Muscle of leg (tissue), 11 donors: ENCODE data around the gene ADAR. TPM values are rescaled to one million over a fixed set of nuclear protein-coding genes. Genes with fewer than 3 reads are reported as not detected.
A peak's percentile ranks its signal among the peaks of the same experiment; 100 is the strongest.

Source experiments
- DNase-seq: peaks from one replicate; pipeline ENCODE4 v3.0.0; 2013
- H3K27ac ChIP-seq: one replicate; pipeline ENCODE4 v1.5.1; 2013; ENCODE audit warnings: mild to moderate bottlenecking, low read length, control low read depth
- H3K27me3 ChIP-seq: one replicate; pipeline ENCODE4 v1.6.1; 2013; ENCODE audit warnings: low read length; ENCODE audit not compliant: control insufficient read depth, insufficient read depth
- H3K36me3 ChIP-seq: one replicate; pipeline ENCODE4 v1.6.1; 2013; ENCODE audit warnings: low read length; ENCODE audit not compliant: control insufficient read depth, insufficient read depth
- H3K4me1 ChIP-seq: one replicate; pipeline ENCODE4 v1.6.1; 2013; ENCODE audit warnings: low read length; ENCODE audit not compliant: control insufficient read depth, insufficient read depth
- H3K4me3 ChIP-seq: one replicate; pipeline ENCODE4 v1.5.1; 2013; ENCODE audit warnings: low read length, control low read depth
- H3K9me3 ChIP-seq: replicated peaks from 2 replicates; pipeline ENCODE4 v1.6.1; 2013; ENCODE audit warnings: low read depth, low read length; ENCODE audit not compliant: control insufficient read depth
- WGBS: methylation state at CpG from one replicate; pipeline ENCODE4 v1.1.5; 2013; ENCODE audit warnings: missing lambda C conversion rate; ENCODE audit not compliant: insufficient coverage; 5-methylcytosine and 5-hydroxymethylcytosine counted together
- polyA plus RNA-seq, 8 donors: library from polyadenylated mRNA; unstranded; fragments of 120-200 nt; gene quantifications; one replicate each; pipeline versions ENCODE4 v1.2.1 to v1.2.3, GENCODE V29; 2013; ENCODE audit warnings: inconsistent platforms in 1 of 8, low replicate concordance in 1 of 8; ENCODE audit not compliant: insufficient read length in 8 of 8, insufficient read depth in 1 of 8
- total RNA-seq: library from RNA; stranded (reverse); fragments of 120-200 nt; gene quantifications from one replicate; pipeline ENCODE4 v1.2.4, GENCODE V29; 2013

The ADAR gene
- total and polyA plus RNA-seq, 9 donors: 38.6 to 71.9 (median 52.6) TPM

DNA sequence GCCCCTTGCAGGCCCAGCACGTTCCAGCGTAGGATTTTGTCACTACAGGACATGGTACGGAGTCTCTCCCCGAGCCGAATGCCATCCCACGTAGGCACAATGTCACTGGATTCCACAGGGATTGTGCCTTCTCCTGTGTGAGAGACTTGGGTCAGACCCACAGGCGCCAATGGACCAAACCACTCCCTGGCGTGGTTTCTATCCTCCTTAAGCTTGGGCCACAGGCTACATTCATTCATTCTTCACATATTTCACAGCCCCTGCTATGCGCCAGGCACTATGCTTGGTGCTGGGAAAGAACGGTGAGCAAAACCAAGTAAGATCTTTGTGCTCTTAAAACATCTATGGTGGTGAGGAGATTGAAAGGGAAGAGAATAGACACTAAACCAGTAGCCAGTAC lies 21.8 kb downstream of the ADAR start:
- Histone ChIP-seq H3K4me1 (peaks cover 10% of the 10 kb centered on the region), H3K27me3 (no peaks in the 10 kb centered on the region), H3K4me3 (no peak overlapping the region), H3K9me3 (no peaks in the 10 kb centered on the region), H3K36me3 (peaks cover 97% of the 10 kb centered on the region), H3K27ac (no peak overlapping the region)
- whole genome bisulfite sequencing: 92% methylated on average over 7 of the region's 10 CpGs
- DNase-seq: no peak

DNA sequence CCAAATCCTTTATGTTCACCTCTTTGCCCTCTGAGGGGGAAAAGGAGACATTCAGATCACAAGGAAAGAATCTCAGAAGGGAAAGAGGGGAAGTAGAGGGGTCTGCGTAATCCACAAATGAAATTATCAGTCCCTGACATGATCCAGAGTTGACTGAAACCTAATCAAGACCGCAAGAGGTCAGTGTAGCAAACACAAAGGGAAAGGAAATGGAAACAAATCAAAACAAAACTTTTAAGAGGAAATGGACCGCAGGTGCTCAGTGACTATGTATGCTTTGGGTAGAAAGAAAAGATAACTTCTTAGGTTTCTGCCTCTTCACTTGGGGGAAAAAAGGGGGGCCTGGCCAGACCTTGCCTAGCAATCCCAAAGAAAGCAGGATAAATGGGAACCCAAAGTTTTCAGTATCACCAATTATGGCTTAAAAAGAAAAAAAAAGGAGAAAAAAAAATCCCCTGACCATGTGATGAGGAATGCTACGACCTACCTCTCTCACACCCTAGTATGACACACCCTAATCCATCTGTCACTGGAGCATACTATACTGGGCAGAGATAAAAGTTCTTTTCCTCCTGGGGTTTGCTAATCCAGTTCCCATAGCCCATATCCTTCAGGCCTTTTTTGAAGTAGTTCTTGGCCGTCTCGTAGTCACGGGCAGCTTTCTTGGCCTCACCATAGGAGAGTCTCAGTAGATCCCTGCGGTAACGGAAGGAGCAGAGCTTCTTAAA lies 23.6 kb downstream of the ADAR start:
- H3K4me3 ChIP-seq: no peak overlapping the region
- peaks cover 98% of the 10 kb centered on the region for H3K36me3 ChIP-seq
- WGBS: 93% methylated on average over 5 of the region's 9 CpGs
- DNase-seq: no peak
- no peak overlapping the region for H3K27ac ChIP-seq
- no peaks in the 10 kb centered on the region for H3K27me3 ChIP-seq
- H3K9me3 ChIP-seq: no peaks in the 10 kb centered on the region
- H3K4me1 ChIP-seq: peaks cover 12% of the 10 kb centered on the region

DNA sequence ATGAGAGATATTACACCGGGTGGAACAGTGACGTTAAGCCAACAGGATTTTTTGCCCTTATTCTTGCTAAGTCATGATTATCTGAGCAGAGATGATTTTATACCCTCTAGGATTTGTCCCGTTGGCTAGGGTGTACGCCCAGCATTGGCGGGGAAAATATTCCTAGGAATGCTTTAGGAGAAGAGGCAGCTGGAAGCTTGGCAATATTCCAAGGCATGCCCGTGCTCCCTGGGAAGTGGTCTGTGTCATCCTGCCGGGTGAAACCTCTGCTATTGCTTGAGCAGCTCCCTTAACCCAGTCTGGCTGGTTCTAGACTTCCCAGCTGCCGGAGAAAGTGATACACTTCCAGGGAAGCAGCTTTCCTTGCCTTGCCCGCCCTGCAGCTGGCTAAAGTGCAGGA lies 24.2 kb downstream of the ADAR start:
- peak; percentile 55 for DNase-seq
- WGBS: 60% methylated on average over 8 of the region's 9 CpGs

DNA sequence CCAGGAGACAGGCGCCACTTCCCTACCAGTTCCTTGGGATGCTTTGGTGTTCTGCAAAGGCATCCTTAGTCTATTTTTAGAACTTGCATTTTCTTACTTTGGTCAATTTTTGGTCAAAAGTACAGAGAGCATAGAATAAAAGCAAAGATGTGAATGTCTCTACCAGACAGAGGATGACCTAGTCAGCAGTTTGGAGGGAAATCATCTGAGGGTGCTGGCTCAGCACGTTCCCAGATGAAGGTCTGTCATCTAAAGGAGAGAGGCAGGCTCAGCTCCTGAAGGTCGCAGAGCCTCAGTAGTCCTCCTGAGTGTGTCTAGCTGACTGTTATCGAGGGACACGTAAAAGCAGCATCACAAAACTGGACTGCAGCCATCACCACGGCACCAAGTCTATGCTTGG lies 25.1 kb downstream of the ADAR start:
- peaks cover 98% of the 10 kb centered on the region for H3K36me3 ChIP-seq
- no peaks in the 10 kb centered on the region for H3K9me3 ChIP-seq
- H3K27ac ChIP-seq: no peak overlapping the region
- no peaks in the 10 kb centered on the region for H3K27me3 ChIP-seq
- WGBS: 85% methylated on average over 5 of the region's 6 CpGs
- DNase-seq: no peak
- peaks cover 28% of the 10 kb centered on the region for H3K4me1 ChIP-seq
- no peak overlapping the region for H3K4me3 ChIP-seq

More for the DNA sequence above, 24.2 kb downstream of the ADAR start:
- H3K9me3 ChIP-seq: no peaks in the 10 kb centered on the region
- H3K27me3 ChIP-seq: no peaks in the 10 kb centered on the region
- H3K4me3 ChIP-seq: no peak overlapping the region
- H3K27ac ChIP-seq: no peak overlapping the region
- H3K36me3 ChIP-seq: peaks cover 98% of the 10 kb centered on the region
- H3K4me1 ChIP-seq: peaks cover 19% of the 10 kb centered on the region

DNA sequence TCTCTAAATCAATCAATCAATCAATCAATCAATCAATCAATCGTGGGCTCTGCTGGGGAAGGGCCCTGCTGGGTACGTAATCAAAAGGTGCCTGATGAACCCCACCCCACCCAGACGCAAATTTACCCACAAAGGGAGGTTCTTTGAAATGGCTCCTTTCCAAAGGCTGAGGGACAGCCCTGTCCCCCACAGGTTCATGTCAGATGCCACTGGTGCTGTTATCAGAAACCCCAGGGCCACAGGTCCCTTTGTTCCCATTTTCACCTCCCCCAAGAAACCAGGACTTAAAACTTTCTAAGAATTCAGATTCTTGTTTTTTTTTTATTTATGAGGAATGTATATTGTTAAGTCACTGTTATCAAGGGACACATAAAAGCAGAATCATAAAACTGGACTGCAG lies 26.2 kb downstream of the ADAR start:
- H3K4me1 ChIP-seq: peaks cover 39% of the 10 kb centered on the region
- H3K36me3 ChIP-seq: peaks cover 91% of the 10 kb centered on the region
- WGBS: 76% methylated on average over 3 of the region's 3 CpGs
- no peak for DNase-seq
- H3K4me3 ChIP-seq: no peak overlapping the region
- H3K9me3 ChIP-seq: no peaks in the 10 kb centered on the region
- H3K27me3 ChIP-seq: no peaks in the 10 kb centered on the region
- H3K27ac ChIP-seq: no peak overlapping the region

DNA sequence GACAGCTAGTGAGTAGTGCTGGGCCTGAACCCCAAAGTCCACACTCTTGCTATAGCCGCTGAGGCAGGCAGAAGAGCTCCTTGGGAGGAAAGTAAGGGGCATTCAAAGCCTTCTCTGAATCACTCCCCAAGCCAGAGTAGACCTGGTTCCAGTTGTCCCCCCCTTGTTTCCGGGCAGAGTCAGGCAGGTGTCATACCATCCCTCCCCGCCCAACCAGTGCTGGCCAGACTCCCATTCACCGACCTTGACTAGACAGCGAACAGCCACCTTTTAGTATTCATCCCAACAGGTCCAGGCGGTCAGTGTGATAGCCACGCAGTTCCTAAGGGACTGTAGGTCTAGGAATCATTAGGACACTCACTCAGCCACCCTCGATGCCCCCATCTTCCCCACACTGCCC lies 28.6 kb downstream of the ADAR start:
- DNase-seq: no peak
- Histone ChIP-seq H3K4me1 (peaks cover 60% of the 10 kb centered on the region), H3K27me3 (no peaks in the 10 kb centered on the region), H3K9me3 (no peaks in the 10 kb centered on the region), H3K4me3 (no peak overlapping the region), H3K27ac (no peak overlapping the region), H3K36me3 (peaks cover 67% of the 10 kb centered on the region)
- 91% methylated on average over 7 of the region's 8 CpGs for WGBS

DNA sequence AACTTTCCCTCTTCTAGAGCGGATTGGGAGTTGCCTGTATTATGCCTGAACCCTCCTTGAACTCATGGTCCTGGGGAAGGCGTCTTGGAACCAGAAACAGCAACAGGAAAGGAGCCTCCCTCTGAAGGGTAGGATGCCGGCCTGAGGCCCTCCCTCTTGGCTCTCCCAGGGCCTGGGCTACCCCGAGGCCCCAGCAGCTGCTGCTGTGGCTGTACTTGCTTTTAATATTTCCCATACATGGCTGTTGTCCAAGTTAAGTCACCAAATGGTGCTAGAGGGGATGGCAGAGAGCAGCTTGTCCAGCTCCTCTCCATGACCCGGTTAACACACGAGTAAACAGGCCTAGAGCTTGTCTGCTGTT lies 29.9 kb downstream of the ADAR start:
- H3K36me3 ChIP-seq: peaks cover 54% of the 10 kb centered on the region

DNA sequence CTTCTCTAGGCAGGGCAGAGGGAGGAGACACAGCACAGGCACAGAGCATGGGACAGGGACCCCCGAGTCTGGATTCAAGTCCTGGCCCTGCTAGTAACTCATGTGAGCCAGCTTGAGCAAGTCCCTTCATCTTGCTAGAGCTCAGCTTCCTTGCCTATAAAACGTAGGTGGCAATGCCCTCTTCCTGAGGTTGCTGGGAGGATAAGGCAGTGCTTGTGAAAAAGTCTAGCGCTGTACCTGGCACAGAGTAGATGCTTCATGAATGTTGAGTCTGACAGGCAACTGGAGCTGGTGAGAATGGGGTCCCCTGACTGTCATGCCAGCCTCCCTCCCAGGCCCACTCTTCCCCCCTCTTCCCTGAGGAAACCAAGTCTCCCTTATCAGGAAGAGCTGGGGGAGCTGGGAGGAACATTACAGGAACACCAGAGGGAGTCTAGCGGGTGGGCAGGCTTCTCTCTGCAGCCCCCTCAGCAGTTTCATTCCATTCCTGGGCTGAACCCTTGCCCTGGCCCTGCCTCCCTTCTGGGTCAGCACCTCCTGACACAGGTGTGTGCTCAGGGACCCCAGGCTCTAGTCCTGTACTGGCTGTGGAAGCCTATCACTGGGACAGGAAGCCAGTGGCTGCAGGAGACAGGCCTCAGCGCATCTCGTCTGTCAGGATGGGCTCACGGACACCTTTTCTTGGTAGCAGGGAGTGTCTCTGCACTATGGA lies 30.5 kb downstream of the ADAR start:
- 64% methylated on average over 3 of the region's 7 CpGs for WGBS

More for the DNA sequence above, 29.9 kb downstream of the ADAR start:
- Histone ChIP-seq H3K27ac (peak overlapping the region; percentile 69), H3K4me3 (no peak overlapping the region), H3K4me1 (peaks cover 55% of the 10 kb centered on the region), H3K9me3 (no peaks in the 10 kb centered on the region), H3K27me3 (no peaks in the 10 kb centered on the region)
- 21% methylated on average over 4 of the region's 6 CpGs for WGBS
- DNase-seq: peak; percentile 76

DNA sequence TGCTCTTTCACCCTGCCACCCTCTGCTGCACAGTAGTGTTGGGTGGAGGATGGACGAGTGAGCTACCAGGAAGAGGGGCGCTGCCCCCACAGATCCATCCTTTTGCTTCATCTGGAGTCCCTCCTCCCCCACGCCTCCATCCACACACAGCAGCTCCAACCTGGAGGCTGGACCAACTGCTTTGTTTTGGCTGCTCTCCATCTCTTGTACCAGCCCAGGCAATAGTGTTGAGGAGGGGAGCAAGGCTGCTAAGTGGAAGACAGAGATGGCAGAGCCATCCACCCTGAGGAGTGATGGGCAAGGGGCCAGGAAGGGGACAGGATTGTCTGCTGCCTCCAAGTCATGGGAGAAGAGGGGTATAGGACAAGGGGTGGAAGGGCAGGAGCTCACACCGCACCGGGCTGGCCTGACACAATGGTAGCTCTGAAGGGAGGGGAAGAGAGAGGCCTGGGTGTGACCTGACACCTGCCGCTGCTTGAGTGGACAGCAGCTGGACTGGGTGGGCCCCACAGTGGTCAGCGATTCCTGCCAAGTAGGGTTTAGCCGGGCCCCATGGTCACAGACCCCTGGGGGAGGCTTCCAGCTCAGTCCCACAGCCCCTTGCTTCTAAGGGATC lies 31.9 kb downstream of the ADAR start:
- Histone ChIP-seq H3K4me3 (no peak overlapping the region), H3K27me3 (peaks cover 2% of the 10 kb centered on the region), H3K36me3 (peaks cover 35% of the 10 kb centered on the region), H3K4me1 (peaks cover 55% of the 10 kb centered on the region), H3K9me3 (no peaks in the 10 kb centered on the region), H3K27ac (no peak overlapping the region)
- no peak for DNase-seq
- WGBS: 76% methylated on average over 5 of the region's 8 CpGs

More for the DNA sequence above, 30.5 kb downstream of the ADAR start:
- Histone ChIP-seq H3K36me3 (peaks cover 48% of the 10 kb centered on the region), H3K9me3 (no peaks in the 10 kb centered on the region), H3K27me3 (no peaks in the 10 kb centered on the region), H3K4me3 (no peak overlapping the region), H3K27ac (peak overlapping the region; percentile 69), H3K4me1 (peaks cover 55% of the 10 kb centered on the region)
- DNase-seq: no peak

DNA sequence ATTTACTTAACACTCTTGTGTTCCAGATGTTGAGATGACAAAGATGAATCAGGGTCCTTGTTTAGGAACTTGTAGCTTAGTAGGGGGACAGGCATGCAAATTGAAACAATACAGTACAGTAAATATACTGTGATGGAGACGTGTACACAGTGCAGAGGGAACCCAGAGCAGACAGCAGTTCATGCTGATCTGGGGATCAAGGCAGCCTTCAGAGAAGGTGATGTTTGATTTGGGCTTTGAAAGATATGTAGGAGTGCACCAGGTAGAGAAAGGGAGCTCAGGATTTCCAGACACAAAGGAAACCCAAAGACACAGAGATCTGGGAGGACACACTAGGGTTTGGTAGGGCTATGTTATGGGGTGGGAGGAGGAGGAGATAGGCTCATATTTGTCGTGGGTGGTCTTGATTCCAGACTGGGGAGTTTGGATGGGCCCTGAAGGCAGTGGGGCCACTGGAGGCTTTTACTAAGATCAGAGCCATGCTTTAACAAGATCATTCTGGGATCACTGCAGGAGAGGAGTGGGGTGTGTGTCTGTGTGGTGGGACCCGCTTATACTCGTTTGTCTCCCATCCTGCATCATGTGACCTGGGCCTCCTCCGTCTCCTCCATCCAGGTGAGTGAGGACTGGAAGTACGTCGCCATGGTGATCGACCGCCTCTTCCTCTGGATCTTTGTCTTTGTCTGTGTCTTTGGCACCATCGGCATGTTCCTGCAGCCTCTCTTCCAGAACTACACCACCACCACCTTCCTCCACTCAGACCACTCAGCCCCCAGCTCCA lies 32.6 kb downstream of the ADAR start:
- no peak for DNase-seq
- H3K27ac ChIP-seq: no peak overlapping the region
- no peak overlapping the region for H3K4me3 ChIP-seq
- H3K4me1 ChIP-seq: peaks cover 55% of the 10 kb centered on the region
- peaks cover 29% of the 10 kb centered on the region for H3K36me3 ChIP-seq
- H3K9me3 ChIP-seq: no peaks in the 10 kb centered on the region
- WGBS: 85% methylated on average over 6 of the region's 10 CpGs
- H3K27me3 ChIP-seq: peaks cover 6% of the 10 kb centered on the region
